GM21423 (cell line): ENCODE measurements around the gene ZNF366.
"Not testable (repeated sequence)": the region's sequence is repeated elsewhere in the genome, so short reads cannot be mapped to it uniquely, and the experiment has no call there.

Source experiments
- ATAC-seq: cut with Tn5 transposase; IDR thresholded peaks from one replicate; pipeline ENCODE4 v1.9.1; 2021; ENCODE audit warnings: mild to moderate bottlenecking, moderate library complexity; ENCODE audit not compliant: unreplicated experiment

ZNF366 gene

DNA sequence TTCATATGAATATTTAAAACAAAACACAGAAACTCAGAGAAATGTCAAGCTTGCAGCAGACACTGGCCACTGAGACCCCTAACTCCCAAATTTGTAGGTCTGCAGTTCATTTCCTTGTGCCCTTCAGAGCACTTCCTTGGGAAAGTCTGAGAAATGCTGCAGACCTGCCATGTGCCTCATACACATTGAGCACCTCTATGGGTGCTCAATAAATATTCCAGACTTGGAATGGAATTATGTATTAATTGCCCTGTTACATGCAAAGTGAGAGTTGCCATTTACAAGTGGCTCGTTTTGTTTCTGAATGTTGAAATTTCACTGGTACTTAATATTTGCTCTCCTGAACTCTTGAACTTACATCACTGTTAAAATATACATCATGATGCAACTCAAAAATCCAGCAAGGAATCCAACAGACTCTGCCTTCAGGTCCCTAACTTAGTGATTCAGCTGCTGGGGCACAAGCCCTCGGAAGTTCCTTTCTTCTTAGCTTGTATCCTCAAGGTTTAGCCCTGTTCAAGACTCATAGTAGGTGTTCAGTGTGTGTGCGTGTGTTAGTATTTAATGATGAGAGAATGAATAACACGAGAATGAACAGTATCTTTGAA, 96.4 kb downstream of the ZNF366 start:
- no peak for ATAC-seq

DNA sequence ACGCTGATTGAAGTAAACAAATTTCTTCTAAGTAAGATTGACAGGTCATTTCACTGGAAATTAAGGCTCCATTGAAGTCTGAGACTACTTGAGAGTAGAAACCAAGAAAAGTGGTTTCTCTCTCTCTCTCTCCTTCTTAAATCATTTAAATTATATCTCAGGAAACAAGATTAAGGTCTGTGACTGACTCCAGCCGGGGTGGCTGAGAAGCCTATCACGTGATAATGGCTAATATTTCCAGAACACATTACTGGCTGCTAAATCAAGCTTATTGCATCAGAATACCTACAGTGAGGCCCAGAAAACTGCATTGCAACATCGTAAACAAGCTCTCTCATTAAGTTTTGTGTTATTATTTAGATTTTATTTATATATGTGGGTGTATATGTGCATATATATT, 98.6 kb downstream of the ZNF366 start:
- no peak for ATAC-seq

DNA sequence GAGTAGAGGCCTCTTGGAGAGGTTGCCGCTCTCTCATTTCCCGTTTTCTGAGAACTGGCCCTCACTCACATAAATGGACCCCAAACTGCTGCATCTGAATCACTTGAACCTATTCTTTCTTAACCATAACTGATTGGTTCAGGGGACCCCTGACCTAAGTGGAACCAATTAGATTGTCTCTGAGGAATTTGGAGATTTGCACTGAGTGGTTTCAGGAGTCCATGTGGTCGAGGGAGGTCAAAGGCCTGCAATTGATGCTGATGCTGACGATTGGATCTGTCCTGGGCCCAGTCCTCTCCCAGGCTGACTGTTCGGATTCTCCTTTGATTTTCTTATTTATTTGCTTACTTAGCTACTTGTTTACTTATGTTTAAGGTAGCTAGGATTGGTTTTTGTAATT, 99.1 kb downstream of the ZNF366 start:
- ATAC-seq, result no peak

DNA sequence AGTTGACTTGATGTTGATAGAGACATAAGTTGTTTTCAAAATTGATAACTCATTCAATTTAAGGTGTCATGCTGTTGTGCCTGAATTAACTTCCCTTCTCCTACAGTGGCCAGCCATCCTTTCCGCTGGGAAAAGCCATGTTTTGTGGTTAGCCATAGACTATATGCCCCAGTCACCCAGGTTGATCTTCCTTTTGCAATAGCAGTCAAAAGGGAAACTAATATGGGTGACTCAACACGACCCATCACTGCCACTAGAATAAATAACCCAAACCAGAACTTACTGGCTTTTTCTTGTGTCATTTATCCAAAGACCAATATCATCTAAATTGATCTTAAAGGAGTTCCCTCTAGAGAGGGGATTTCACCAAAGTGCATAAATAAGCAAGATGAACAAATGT, 99.7 kb downstream of the ZNF366 start:
- no peak for ATAC-seq

DNA sequence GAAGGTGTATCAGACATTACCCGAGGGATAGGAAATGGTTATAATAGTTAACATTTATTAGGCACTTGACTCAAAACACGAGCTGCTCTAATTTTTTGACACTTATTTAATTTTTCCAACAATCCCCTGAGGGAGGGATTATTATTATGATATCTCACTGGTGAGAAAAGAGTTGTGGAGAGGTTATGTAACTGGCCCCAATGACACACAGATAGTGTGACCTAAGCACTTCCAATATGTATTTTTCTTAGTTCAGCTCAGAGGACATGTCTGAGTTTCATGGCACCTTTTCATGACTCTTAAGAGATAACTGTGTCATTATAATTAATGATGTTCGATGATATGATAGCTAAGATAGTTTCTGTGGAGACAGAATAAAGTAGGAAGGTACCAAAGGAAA, 100.1 kb downstream of the ZNF366 start:
- no peak for ATAC-seq

DNA sequence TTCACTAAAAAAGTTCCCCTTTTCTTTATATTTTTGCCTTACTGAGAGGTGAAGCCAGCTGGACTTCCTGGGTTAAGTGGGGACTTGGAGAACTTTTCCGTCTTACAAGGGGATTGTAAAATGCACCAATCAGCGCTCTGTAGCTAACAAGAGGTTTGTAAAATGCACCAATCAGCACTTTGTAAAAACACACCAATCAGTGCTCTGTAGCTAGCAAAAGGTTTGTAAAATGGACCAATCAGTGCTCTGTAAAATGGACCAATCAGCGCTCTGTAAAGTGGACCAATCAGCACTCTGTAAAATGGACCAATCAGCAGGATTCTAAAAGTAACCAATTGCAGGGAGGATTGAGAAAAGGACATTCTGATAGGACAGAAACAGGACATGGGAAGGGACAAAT, 102.4 kb downstream of the ZNF366 start:
- not testable (repeated sequence) for ATAC-seq

DNA sequence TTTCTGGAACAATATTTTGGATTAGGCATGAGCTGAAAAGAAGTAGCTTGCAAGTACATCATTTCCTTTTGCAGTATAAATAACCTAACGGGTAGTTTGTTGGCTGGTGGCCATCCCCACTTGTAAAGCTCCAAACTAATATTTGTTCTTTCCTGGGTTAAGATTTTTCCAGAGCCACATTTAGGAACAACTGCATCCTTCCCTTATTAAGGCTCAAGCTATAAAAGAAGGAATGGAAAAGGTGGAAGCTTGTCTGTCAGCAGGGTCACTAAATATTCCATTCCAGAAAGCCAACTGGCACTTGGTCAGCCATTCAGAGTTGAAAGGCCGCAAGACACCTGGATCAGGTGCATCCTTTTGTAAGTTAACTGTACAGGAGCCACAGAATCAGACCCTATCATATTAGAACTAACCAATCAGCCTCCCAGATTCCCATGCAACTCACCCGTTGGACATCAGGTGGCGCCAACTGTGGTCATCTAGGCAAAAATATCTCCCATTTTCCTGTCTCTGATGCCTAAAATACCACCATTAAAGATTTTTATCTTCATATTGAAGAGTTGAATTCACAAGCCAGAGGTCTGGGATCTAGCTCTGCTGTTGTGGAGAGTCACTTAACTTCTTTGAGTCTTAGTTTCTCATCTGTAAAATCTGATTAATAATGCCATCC, 104.1 kb downstream of the ZNF366 start:
- no peak for ATAC-seq

DNA sequence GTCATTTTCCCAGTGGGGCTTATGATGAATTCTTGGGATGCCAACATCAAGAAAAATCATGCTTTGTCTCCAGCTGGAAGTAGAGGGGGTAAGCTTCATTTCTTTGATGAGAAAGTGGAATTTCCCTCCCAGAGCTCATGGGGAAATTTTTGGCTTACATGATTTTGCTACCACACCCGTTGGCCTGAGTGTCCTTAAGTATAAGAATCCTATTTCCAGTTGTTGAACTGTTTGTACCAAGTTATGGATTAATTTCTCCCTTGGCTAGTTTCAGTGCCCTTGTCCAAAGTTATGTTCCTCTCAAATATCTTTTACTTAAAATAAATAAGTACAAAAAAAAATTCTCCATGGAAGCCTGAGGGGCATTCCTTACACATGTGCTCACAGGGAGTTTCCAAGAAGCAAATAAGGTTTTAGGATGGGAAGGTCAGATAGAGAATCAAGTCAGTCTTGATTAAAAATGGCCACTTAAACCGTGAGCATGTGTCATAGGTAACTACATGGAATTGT, 104.8 kb downstream of the ZNF366 start:
- no peak for ATAC-seq

DNA sequence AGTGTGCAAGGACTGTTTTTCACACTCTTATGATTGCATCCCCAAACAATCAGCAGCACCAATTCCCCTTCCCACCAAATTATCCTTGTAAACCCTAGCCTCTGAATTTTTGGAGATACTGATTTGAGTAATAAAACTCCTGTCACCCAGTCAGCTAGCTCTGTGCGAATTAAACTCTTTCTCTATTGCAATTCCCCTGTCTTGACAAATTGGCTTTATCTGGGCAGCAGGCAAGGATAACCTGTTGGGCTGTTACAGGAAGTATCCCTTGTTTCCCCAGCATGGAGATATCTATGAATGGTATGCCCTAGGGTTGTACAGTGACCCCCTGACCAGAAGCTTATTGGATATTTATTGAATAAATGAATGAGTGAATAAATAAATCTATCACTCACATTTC, 106.3 kb downstream of the ZNF366 start:
- no peak for ATAC-seq

DNA sequence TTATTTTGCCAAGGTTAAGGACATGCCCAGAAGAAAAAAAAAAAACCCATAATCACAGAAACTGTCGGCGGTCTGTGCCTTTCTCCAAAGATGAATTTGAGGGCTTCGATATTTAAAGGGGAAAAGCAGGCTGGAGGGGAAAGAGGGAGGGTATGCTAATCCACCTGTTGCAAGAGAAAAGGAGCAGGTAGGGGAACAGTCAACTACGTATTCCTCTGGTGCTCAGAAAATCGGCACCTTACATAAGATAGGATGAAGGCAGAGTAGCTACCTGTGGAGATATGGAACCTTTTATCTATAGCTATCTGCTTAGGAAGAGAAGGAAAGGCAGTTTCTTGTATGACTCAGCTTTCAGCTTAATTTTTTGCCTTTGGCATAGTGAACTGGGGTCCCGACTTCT, 109.4 kb downstream of the ZNF366 start:
- ATAC-seq, result no peak

DNA sequence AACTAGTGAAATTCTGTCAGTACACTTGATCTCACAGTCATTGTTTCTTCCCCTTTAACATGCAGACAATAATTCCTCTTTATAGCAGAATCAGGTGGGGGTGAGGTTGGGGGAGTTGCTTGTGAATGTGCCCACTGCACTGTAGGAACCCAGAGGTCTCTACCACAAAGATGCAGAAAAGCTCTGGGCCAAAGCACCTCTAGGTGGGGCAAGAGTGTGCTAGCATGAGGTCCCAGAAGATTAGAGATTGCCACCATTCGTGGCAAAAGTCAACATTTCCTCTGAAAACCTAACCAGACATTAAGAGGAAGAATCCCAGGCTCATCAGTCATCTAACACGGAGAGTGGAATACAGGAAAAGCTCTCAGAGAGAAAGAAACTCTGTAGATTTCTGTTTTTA, 112.5 kb downstream of the ZNF366 start:
- ATAC-seq, result no peak

DNA sequence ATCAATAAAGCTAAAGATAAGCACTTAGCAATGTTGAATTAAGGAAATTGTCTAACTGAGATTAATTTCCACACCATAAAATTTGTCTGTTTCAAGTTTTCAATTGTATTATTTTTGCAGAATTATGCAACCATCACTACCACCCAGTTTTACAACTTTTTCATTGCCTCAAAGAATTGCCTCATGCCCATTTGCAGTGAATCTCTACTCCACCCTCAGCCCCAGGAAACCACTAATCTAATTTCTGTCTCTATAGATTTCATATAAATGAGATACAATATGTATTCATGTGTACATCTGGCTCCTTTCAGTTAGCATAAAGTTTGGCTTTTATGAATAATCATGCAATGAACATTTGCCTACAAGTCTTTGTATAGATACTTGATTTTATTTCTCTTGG, 114.2 kb downstream of the ZNF366 start:
- ATAC-seq, result no peak
